ENCODE results near the gene GAK.

GRCh38 chr4:829761-830600, 102.1 kb downstream of the GAK start:
- TF ChIP-seq, protein P1, sequence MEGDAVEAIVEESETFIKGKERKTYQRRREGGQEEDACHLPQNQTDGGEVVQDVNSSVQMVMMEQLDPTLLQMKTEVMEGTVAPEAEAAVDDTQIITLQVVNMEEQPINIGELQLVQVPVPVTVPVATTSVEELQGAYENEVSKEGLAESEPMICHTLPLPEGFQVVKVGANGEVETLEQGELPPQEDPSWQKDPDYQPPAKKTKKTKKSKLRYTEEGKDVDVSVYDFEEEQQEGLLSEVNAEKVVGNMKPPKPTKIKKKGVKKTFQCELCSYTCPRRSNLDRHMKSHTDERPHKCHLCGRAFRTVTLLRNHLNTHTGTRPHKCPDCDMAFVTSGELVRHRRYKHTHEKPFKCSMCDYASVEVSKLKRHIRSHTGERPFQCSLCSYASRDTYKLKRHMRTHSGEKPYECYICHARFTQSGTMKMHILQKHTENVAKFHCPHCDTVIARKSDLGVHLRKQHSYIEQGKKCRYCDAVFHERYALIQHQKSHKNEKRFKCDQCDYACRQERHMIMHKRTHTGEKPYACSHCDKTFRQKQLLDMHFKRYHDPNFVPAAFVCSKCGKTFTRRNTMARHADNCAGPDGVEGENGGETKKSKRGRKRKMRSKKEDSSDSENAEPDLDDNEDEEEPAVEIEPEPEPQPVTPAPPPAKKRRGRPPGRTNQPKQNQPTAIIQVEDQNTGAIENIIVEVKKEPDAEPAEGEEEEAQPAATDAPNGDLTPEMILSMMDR (conservative IDR thresholded peaks at IDR 0.05; ENCODE audit: low read depth, low read length), result no peak
- TF ChIP-seq, protein P2, sequence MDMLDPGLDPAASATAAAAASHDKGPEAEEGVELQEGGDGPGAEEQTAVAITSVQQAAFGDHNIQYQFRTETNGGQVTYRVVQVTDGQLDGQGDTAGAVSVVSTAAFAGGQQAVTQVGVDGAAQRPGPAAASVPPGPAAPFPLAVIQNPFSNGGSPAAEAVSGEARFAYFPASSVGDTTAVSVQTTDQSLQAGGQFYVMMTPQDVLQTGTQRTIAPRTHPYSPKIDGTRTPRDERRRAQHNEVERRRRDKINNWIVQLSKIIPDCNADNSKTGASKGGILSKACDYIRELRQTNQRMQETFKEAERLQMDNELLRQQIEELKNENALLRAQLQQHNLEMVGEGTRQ (IDR thresholded peaks at IDR 0.05; ENCODE audit: low read depth, low read length), result no peak
- TF ChIP-seq CHD1 (IDR thresholded peaks at IDR 0.05; ENCODE audit: low read depth, low read length) (no peak), CEBPB (IDR thresholded peaks at IDR 0.05; ENCODE audit: low read depth, low read length) (no peak), POLR2A (IDR thresholded peaks at IDR 0.05; ENCODE audit: low read depth, low read length) (no peak), RFX5 (IDR thresholded peaks at IDR 0.05; ENCODE audit: low read depth, low read length) (no peak)

Data from IMR-90 (cell line).